GM21515 (cell line): ENCODE results near the gene OGFR.

ENCODE experiments used
- ATAC-seq: cut with Tn5 transposase; IDR thresholded peaks from one replicate; pipeline ENCODE4 v1.9.1; 2021; ENCODE audit not compliant: unreplicated experiment

OGFR gene

GRCh38 chr20:62769346-62770071 is 35.1 kb upstream of the OGFR start:
- no peak for ATAC-seq

- no peak for ATAC-seq
Observed at GRCh38 chr20:62770111-62770910, 34.3 kb upstream of the OGFR start.

DNA sequence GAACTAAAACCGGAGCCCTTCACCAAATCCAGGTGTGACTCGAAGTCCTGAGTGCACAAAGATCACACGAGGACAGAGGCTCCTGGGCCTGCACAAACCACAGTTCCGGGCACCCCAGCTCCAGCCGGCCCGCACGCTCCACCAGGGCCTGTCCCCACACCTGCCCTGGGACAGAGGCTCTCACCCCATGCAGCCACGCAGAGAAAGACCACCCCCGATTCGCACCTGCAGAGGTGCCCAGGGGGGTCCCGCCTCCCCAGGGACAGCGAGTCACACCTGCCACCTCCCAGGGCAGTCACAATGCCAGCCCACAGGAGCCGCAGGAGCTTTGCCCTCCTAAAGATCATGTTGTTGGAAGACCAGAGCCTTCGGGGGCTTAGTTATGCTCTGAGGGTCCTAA is 33.7 kb upstream of the OGFR start:
- no peak for ATAC-seq

DNA sequence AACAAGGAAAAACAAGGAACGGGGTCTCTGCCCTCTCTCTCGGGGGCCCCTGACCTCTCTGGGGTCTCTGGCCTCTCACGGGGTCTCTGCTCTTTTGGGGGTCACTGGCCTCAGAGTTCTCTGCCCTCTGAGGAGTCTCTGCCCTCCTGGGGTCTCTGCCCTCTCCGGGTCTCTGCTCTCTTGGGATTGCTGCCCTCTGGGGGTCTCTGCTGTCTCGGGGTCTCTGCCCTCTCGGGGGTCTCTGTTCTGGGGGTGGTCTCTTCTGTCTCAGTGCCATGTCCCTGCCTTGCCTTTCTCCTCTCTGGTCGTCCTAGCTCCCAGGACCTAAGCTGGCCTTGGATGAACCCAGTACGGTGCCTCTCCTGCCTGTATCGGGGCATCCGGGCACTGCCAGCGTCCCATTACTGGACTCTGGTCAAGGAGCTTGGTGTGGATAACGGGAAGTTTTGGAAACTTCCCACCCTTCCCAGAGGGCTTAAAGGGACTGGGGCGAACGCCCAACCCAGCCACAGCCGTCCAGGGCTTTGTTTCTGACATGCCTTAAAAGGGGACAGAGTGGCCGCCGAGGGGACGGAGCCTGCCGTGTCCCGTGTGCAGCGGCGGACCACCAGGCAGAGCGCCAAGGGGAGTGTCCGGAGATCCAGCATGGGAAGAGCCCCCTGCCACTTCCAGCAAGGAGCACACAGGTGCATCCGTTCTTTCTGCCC is 33.1 kb upstream of the OGFR start:
- no peak for ATAC-seq

DNA sequence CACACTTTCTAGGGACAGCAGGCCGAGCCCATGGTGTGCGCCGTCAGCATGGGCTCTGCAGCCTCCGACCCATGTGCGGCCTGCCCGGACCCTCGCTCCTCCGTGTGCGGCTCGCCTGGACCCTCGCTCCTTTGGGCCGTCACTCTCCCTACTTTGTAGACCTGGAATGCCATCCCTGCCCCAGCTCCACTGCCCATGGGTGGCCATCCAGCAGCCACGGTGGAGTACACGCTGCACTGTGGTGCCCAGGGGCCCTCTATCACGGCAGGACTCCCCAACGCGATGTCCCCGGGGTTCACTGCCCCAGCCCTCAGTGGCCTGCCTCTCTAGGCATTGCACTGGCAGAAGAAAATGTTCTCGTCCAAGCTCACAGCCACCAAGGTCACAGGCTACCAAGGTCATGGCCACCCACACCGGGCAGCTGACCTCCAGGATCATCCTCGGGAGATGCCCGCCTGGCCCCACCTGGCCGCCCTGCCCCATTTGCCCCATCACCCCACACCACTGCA is 32.5 kb upstream of the OGFR start:
- ATAC-seq, result no peak

GRCh38 chr20:62772619-62772989 is 32.0 kb upstream of the OGFR start:
- no peak for ATAC-seq

DNA sequence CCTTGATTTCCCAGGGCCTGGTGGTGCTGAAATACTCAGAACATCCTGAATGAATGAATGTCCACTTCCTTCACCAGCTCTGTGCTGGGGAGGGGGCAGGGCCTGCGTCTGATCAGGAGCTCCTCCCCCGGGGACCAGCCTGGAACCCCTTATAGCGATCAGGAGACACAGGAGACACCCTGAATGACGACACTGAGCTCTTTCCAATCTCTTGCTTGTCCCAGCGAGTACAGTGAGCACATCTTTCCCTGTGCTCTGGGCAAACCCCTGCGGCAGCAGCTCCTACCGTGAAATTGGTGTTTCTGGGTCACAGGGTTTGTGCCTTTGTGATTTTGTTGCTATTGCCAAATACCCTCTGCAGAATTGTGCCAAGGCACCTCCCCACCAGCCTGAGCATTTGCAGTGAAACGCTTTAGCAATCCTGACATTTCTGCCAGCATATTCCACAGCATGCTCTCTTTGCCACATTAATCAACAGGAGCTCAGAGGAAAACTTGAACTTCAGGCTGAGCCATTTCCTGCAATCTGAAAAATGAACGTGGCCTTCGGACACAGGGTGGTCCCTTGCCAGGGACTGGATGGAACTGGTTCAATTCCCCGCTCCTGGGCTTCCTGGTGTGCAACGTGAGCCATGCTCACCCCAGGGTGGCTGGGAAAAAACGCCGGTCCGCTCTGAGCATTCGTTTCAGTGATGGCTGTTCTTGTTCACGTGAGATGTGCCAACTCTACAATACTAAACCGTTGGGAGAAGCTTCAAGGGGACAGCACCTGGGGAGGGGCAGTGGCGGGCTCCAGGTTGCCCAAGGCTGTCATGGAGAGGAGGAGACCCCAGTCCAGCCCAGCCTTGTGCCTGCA is 31.4 kb upstream of the OGFR start:
- ATAC-seq, result no peak

DNA sequence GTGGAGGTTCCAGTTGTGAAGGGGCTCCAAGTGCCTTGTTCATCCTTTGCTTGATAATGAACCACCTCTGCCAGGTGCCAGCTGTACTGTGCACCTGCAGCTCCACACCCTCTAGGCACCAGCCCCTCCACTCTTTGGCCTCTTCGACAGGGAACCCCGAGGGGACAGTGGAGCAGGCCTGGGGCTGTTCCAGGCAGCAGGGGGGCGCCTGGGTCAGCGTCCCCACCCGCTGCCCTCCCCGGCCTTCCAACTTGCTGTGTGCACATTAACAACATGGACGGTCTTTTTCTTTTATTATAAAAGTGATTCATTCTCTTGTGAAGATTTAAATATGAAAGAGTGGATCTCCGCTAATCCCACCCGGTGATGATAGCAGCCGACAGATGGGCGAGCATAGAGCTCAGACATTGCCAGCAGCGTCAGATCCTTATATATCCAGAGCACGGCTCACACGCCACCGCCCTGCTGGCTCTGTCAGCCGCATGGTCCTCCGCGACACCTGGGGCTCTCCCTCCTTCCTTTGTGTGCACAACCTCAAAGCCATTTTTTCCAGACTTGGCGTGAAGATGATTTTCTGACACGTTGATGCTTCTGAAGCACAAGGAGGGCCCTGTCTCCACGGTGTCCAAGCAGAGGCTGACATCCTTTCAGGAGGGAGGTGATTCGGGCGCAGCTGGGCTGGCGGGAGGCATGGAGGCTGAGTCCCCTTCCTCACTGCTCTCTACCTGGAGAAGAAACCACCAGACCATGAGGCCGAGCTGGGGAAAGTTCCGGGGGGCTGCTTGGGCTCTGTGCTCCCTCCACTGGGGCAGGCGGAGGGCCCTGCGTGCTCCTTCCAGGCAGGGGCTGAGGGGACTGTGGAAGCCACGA is 30.6 kb upstream of the OGFR start:
- ATAC-seq, result no peak

GRCh38 chr20:62774762-62775161 is 29.9 kb upstream of the OGFR start:
- no peak for ATAC-seq

DNA sequence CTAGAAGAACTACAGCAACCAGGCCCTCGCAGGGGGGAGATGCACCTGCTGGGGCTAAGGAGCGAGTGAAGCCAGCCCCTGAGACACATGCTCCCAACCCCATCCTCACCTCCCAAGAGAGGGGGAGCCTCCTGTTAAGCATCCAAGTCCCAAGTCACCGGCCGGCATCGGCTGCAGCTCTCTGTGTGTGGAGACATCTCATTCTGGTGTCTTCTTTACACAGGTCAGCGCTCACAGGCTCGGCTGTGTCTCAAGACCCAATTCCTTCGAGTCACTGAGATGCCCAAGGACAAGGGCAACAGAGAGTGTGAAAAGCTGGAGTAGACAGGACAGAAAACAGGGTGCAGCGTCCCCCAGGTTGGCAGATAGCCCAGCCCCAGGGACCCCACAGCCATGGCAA is 29.4 kb upstream of the OGFR start:
- no peak for ATAC-seq

DNA sequence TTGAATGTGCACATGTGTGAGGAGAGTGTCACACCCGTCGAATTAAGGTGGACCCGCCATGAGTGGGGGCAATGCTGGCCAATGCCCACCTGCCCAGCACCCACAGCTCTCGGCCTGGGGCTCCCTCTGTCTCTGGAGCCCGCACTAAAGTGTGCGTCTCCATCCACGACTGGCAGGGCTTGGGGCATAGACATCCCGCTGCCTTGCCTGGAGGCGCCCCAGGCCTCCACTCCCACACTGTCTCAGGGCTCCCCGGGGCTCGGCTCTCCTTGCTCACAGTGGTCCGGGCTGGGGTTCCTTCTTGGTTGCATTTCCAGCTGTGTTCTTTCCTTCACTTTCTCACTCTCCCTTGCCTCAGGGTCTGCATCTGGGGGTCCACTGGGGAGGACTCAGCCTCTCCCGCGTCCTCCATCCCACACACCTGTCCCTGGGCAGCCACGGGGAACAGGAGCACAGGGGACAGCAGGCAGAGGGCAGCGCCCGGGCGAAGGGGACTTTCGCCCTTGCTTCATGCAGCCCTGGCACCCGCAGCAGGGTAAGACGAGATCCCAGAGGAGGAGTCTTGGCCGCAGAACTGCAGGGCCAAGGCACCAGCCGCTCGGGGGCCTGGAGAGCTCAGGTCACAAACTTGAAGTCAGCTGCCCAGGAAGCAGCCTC is 28.5 kb upstream of the OGFR start:
- no peak for ATAC-seq

DNA sequence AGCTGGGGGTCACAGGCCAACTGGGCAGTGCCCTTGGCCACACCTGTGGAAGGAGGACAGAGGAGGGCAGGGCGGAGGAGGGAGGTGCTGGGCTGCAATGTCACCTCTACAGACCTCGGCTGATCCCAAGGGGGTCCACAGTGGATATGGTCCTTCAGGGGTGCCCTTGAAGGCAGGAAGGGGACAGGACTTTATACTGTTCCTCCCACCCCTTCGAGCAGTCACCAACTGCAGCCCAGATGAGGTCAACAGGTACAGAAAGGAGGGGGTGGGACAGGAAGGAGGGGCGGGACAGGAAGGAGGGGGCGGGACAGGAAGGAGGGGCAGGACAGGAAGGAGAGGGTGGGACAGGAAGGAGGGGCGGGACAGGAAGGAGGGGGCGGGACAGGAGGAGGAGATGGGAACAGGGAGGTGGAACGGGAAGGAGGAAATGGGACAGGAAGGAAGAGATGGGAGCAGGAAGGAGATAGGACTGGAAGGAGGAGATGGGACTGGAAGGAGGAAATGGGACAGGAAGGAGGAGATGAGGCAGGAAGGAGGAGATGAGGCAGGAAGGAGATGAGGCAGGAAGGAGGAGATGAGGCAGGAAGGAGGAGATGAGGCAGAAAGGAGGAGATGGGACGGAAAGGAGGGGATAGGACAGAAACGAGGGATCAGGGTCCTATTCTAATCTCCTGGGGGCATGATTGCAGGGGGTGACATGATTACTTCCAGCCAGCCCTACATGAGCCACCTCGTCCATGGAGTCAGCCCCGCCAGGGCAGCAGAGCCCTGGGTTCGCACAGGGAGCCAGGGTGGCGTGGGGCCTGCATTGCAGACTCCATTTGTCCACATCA is 27.7 kb upstream of the OGFR start:
- no peak for ATAC-seq

DNA sequence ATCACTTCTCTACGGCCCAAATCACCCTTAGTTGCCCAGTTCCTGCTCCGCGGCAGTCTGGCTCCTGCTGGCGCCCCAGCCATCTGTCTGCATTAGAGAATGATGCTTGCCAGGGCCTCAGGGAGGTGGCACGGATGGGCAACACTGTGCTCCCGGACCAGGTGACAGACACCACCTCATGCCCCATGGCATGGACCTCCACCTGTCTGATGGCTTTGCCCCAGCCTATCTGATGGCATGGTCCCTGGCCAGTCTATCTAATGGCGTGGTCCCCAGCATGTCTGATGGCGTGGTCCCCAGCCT is 27.2 kb upstream of the OGFR start:
- ATAC-seq, result no peak

DNA sequence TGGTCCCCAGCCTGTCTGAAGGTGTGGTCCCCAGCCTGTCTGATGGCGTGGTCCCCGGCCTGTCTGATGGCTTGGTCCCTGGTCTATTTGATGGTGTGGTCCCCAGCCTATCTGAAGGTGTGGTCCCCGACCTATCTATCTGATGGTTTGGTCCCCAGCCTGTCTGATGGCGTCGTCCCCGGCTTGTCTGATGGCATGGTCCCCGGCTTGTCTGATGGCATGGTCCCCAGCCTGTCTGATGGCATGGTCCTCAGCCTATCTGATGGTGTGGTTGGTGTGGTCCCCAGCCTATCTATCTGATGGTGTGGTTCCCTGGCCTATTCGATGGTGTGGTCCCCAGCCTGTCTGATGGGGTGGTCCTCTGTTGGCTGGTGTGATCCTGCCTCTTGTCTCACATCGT is 26.6 kb upstream of the OGFR start:
- ATAC-seq, result no peak

- no peak for ATAC-seq
Observed at GRCh38 chr20:62778601-62779416, 25.8 kb upstream of the OGFR start.

DNA sequence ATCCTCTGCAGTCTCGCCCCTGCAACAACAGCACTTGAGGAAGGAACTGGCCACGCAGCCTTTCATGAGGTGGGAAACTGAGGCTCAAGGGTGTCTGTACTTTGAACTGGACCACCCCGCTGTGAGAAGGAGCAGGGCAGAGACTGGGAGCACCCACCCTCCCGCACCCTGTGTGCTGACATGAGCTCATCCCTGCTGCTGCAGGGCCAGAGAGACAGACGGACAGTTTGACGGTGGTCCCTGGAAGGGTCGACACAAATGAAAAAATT is 25.3 kb upstream of the OGFR start:
- no peak for ATAC-seq

DNA sequence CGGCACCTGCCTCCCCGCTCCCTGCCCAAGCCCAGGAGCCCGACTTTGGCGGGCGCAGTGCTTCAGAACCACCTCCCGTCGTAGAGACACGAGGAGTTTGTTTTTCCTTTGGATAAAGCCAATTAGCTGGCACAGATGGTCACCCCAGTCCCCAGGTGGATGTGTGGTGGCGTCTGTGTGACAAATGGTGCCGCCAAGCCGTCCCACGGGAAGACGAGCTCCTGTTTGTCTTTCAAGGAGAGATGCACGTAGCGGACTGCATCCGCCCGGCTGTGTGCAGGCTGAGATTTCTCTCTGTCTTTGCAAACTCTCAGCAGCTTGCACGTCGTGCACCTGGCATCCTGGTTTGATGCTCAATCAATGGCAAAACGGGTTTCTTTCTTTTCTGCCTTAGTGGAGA is 24.4 kb upstream of the OGFR start:
- ATAC-seq, result no peak

- ATAC-seq, result no peak
Observed at GRCh38 chr20:62780696-62781095, 23.9 kb upstream of the OGFR start.
